AG10803 (cell line): Measurements from ENCODE around the gene PBX3.

Source experiments
- DNase-seq: peaks from one replicate; pipeline ENCODE4 v3.0.0; 2010; ENCODE audit warnings: low read depth
- H3K4me3 ChIP-seq: 2 replicates; pipeline ENCODE4 v1.5.1; 2011; ENCODE audit warnings: mild to moderate bottlenecking, low read length, control low read depth
- TF ChIP-seq, protein P1 (sequence below): conservative IDR thresholded peaks from 2 replicates; pipeline ENCODE4 v1.5.1; 2011; ENCODE audit warnings: mild to moderate bottlenecking, low read length, control low read depth, inconsistent platforms

PBX3 gene

DNA sequence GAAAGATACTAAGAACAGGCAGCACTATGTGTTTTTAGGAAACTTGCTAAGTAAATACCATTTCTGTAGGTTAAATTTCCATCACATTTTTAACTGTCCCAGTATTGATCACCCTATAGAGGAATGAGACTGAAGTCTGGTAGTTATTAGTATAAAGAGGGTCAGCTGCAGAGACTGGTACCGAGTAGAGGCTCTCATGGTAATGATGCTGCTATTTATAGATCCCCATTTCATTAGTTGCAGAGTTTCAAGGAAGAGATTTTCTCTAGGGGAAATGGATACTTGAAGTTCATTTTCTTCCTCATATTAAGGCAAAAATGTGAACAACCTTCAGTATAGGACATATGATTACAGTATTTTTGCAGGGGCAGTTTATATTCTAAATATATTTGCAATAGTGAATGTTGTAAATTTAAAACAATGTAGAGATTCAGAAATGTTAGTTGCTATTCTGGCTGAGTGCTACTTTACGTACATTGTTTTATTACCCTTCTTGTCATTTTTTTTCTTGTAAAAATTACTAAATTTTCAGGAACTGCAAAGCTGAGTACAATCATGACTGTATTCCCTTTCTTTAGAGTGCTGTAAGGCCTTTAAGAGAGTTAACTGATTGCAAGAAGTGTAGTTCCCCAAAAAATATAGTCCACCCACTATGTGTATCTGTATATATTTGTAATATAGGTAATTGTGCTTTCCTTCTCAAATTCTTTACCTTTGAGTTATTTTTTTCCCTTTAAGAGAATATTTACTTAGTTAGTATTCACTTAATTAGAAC is 14.7 kb downstream of the PBX3 start:
- no peak overlapping the region for H3K4me3 ChIP-seq
- TF ChIP-seq, protein P1, sequence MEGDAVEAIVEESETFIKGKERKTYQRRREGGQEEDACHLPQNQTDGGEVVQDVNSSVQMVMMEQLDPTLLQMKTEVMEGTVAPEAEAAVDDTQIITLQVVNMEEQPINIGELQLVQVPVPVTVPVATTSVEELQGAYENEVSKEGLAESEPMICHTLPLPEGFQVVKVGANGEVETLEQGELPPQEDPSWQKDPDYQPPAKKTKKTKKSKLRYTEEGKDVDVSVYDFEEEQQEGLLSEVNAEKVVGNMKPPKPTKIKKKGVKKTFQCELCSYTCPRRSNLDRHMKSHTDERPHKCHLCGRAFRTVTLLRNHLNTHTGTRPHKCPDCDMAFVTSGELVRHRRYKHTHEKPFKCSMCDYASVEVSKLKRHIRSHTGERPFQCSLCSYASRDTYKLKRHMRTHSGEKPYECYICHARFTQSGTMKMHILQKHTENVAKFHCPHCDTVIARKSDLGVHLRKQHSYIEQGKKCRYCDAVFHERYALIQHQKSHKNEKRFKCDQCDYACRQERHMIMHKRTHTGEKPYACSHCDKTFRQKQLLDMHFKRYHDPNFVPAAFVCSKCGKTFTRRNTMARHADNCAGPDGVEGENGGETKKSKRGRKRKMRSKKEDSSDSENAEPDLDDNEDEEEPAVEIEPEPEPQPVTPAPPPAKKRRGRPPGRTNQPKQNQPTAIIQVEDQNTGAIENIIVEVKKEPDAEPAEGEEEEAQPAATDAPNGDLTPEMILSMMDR = no peak
- no peak for DNase-seq

DNA sequence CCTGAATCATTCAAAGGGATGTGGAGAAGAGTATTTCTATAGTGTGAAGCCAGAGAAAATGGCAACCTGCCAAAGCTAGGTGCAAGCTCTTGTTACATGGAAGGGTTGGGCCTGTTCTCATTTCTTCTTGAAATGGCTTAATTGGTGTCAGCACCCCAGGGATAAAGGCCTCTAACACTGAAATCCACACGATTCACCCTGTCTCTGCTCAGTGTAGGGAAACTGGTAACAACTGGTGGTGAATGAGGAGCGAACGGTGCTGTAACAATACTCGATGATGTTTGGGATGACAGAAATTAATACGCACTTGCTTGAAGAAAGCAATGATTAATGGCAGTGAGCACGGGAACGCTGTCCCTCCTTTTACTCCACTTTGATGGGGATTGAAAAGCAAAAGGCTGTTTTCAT is 16.2 kb downstream of the PBX3 start:
- DNase-seq = no peak
- H3K4me3 ChIP-seq = no peak overlapping the region

DNA sequence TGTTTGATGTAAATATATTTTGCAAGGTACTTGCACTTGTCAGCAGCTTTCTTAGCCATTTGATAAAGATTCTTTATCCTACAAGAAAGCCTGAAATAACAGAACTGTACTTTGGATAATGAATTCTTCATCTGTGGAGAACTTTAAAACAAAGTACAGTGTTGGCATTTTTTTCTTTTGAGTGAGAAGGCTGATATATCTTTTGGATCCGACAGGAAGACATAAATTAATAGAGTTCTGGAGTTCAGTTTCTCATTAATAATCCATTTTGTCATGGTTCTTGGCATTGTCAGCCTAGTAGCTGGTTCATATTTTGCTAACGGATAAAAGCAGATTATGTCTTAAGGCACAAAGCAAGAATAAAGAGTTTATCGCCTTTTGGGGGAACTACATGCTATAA is 17.0 kb downstream of the PBX3 start:
- H3K4me3 ChIP-seq = no peak overlapping the region
- no peak for DNase-seq
- TF ChIP-seq, protein P1 = no peak

More for the DNA sequence above, 16.2 kb downstream of the PBX3 start:
- TF ChIP-seq, protein P1 = no peak

DNA sequence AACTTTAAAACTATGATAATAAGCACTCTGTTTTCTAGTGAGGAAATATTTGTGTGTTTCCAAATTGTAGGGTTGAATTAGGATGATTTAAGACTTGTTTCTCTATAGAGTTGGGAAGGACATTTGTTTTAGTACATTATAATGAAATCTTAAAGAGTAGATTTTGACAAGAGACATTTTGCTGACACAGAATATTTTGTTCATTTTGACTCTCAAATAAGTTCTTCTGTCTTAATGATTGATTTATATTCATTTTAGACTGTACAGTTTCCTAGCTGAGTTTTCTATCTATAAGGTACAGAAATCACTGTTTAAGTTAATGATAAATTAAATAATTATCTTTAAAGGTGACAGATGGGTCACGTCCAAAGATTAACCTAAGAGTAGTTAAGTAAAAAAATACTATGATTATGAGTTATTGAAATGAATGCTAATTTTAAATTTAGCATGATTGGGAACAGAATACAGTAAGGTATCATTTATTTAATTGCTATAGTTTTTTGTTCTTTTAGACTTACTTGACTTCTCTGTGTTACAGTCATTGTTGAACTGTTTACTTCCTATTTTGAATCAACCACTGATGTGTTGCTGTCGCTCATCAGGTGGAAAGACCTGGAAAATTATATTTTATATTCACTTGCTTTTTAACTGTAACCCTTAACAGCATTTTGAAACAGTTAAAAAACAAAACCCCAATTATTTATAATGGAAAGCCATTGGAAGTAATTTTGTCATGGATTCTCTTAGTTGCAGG is 19.5 kb downstream of the PBX3 start:
- DNase-seq = no peak
- TF ChIP-seq, protein P1 = no peak

DNA sequence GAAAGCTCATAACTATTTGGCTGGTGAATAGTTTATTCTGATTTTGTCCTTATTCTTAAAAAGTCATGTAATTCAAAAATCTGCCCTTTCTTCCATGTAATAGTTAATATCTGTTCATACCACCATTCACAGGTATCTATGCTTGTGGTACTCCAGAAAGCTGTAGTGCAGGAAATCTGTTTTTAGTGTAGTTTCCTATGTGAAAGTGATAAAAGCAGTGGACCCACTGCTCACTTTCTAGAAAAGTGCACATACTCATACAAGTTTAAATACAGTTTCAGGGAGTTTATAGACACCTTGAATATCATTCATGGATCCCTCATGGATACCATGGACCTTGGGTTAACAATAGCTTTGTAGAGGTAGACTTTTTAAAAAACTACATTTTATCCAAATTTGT is 20.2 kb downstream of the PBX3 start:
- TF ChIP-seq, protein P1 = no peak
- no peak for DNase-seq
- H3K4me3 ChIP-seq = no peak overlapping the region

More for the DNA sequence above, 19.5 kb downstream of the PBX3 start:
- no peak overlapping the region for H3K4me3 ChIP-seq

DNA sequence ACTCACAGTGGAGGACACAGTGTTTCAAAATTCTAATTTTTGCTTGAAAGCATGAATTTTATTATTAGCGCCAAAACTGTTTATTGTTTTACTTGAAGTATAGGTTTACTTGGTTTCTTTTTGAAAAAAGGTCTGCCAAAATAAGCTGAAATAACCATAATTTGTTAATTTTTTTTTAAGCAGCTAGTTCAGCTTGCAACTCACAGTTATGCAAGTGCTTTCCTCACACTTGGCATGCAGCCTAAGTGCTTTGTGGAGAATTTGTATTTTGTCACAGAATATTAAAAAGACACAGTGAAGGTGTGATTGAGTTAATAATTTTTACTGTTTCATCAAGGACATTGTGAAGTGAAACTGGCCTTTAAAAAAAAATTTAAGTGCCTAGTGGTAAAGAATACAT is 21.6 kb downstream of the PBX3 start:
- TF ChIP-seq, protein P1 = no peak
- DNase-seq = no peak

DNA sequence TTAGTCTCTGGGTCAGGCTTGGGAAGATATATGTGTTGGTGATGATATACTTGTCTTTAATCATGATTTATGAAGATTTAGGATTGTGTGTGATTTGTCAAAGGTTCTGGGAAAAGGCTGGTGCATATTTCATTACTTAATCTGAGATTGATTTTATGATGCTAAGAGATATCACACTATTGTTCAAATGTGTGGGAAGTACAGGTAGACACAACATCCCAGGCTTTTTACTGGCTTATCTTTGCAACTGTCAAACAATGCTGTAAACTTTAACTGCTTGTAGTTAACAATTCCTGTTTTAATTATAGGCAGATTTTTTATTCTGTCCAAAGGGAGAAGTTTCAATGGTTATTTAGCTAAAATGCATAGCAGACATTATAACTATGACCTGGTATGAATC is 23.9 kb downstream of the PBX3 start:
- DNase-seq = no peak
- TF ChIP-seq, protein P1 = no peak
- H3K4me3 ChIP-seq = no peak overlapping the region

More for the DNA sequence above, 21.6 kb downstream of the PBX3 start:
- no peak overlapping the region for H3K4me3 ChIP-seq
